ENCODE measurements around the gene TNIP1. TPM values are rescaled to one million over a fixed set of nuclear protein-coding genes. Genes with fewer than 3 reads are reported as not detected.

The TNIP1 gene
- total RNA-seq, 3 donors from 2014 or later (not counting 1 experiment from before 2014, with no cell fraction given): 140 to 180 (median 153) TPM

DNA sequence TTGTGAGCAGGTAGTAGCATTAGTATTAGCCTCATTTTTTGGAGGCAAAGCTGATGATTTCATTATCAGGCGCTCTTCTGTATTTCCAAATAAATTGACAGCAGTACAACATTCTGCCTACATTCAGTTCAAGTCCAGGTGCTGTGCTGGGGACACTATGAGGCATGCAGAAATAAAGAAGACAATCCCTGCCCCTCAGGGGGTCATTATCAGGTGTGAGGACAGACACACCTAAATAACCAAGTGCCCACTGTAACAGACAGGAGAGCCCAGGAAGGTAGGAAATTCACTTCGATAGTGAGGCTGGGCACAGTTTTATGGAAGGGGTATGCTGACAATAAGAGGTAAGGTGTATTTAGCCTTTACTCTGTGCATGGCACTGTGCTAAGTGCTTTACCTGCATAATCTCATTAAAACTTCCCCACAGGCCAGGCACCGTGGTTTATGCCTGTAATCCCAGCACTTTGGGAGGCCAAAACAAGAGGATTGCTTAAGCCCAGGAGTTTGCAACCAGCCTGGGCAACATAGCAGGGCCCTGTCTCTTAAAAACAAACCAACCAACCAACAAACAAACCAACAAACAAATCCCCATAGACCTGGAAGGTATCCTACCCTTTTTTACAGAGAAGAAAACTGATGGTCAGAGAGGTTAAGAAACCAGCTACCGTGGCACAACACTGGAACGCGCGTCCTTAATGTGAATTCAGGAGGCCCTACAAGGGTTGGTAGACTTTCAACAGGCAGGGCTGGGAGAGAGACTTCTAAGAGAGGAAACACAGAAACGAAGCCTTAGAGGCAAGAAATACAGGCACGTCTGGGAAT is 77.9 kb downstream of the TNIP1 start:
- Mint-ChIP-seq H3K9me3 (no peaks in the 10 kb centered on the region), H3K4me3 (no peak overlapping the region), H3K27ac (no peak overlapping the region), H3K36me3 (no peaks in the 10 kb centered on the region), H3K27me3 (ENCODE audit: low read depth in 2 of 2) (peaks cover 0 to 6% of the 10 kb centered on the region in 2 donors), H3K4me1 (no peaks in the 10 kb centered on the region)
- Histone ChIP-seq H3K27me3 (ENCODE audit: control insufficient read depth, insufficient read depth, low read length) (no peaks in the 10 kb centered on the region), H3K4me3 (ENCODE audit: low read length) (no peak overlapping the region), H3K36me3 (ENCODE audit: control insufficient read depth, insufficient read depth, low read length) (no peaks in the 10 kb centered on the region), H3K9me3 (ENCODE audit: control insufficient read depth, insufficient read depth, low read length) (no peaks in the 10 kb centered on the region), H3K27ac (ENCODE audit: low read length) (no peak overlapping the region), H3K4me1 (ENCODE audit: control insufficient read depth, insufficient read depth, low read length) (no peaks in the 10 kb centered on the region)
- 91% methylated on average over 9 of the region's 9 CpGs for WGBS (ENCODE audit: insufficient coverage)
- no peak for DNase-seq
- intact Hi-C loops (cut with micrococcal nuclease): no loop called here
- TF ChIP-seq CTCF (IDR thresholded peaks at IDR 0.05): no peak
- no peak for ATAC-seq

GRCh38 chr5:151002250-151002649 is 78.6 kb downstream of the TNIP1 start:
- Mint-ChIP-seq H3K4me1 (no peaks in the 10 kb centered on the region), H3K27me3 (ENCODE audit: low read depth in 2 of 2) (peaks cover 0 to 6% of the 10 kb centered on the region in 2 donors), H3K9me3 (no peaks in the 10 kb centered on the region), H3K36me3 (no peaks in the 10 kb centered on the region), H3K4me3 (no peak overlapping the region), H3K27ac (no peak overlapping the region)
- no peaks in the 10 kb centered on the region for H3K36me3 ChIP-seq (ENCODE audit: control insufficient read depth, insufficient read depth, low read length)
- H3K9me3 ChIP-seq (ENCODE audit: control insufficient read depth, insufficient read depth, low read length): no peaks in the 10 kb centered on the region
- no peak overlapping the region for H3K4me3 ChIP-seq (ENCODE audit: low read length)
- 88% methylated on average over 1 of the region's 2 CpGs for WGBS (ENCODE audit: insufficient coverage)
- no peak for ATAC-seq
- no peak overlapping the region for H3K27ac ChIP-seq (ENCODE audit: low read length)
- no peaks in the 10 kb centered on the region for H3K27me3 ChIP-seq (ENCODE audit: control insufficient read depth, insufficient read depth, low read length)
- no peak for TF ChIP-seq CTCF (IDR thresholded peaks at IDR 0.05)
- no peaks in the 10 kb centered on the region for H3K4me1 ChIP-seq (ENCODE audit: control insufficient read depth, insufficient read depth, low read length)
- peak in 1 of 2 donors; percentile 9 for DNase-seq
- intact Hi-C loops (cut with micrococcal nuclease): no loop called here

- Mint-ChIP-seq H3K36me3 (no peaks in the 10 kb centered on the region), H3K27ac (no peak overlapping the region), H3K4me1 (no peaks in the 10 kb centered on the region), H3K9me3 (no peaks in the 10 kb centered on the region), H3K4me3 (no peak overlapping the region), H3K27me3 (ENCODE audit: low read depth in 2 of 2) (peaks cover 0 to 6% of the 10 kb centered on the region in 2 donors)
- H3K27me3 ChIP-seq (ENCODE audit: control insufficient read depth, insufficient read depth, low read length): no peaks in the 10 kb centered on the region
- H3K27ac ChIP-seq (ENCODE audit: low read length): no peak overlapping the region
- ATAC-seq (no peak), DNase-seq (no peak)
- no peaks in the 10 kb centered on the region for H3K9me3 ChIP-seq (ENCODE audit: control insufficient read depth, insufficient read depth, low read length)
- 93% methylated on average over 4 of the region's 4 CpGs for WGBS (ENCODE audit: insufficient coverage)
- no peak for TF ChIP-seq CTCF (IDR thresholded peaks at IDR 0.05)
- H3K4me3 ChIP-seq (ENCODE audit: low read length): no peak overlapping the region
- H3K36me3 ChIP-seq (ENCODE audit: control insufficient read depth, insufficient read depth, low read length): no peaks in the 10 kb centered on the region
- intact Hi-C loops (cut with micrococcal nuclease): no loop called here
- no peaks in the 10 kb centered on the region for H3K4me1 ChIP-seq (ENCODE audit: control insufficient read depth, insufficient read depth, low read length)
These were observed 79.4 kb downstream of the TNIP1 start for GRCh38 chr5:151001436-151001835.

All from natural killer cell (primary cell).